Vagina (tissue), 2 donors: Measurements from ENCODE around the gene GLUL.

ENCODE experiments used
- POLR2A ChIP-seq, 2 donors: fragments of 450-650 bp; IDR thresholded peaks; one replicate each; pipeline ENCODE4 v1.6.1; 2017; ENCODE audit warnings: antibody characterized with exemption in 2 of 2, mild to moderate bottlenecking in 2 of 2, moderate library complexity in 2 of 2
- TF ChIP-seq, protein P1 (sequence below), 3 experiments: fragments of 450-650 bp in 2 of 3; fragments of 200-600 bp in 1 of 3; sonication (generic) in 1 of 3; IDR thresholded peaks; one replicate each; pipeline ENCODE4 v1.5.1; 2017 to 2019; ENCODE audit warnings: antibody characterized with exemption in 3 of 3, mild to moderate bottlenecking in 2 of 3, moderate library complexity in 2 of 3

GRCh38 chr1:182413486-182413885, 21.9 kb upstream of the GLUL start:
- no peak for TF ChIP-seq POLR2A (IDR thresholded peaks at IDR 0.05)
- TF ChIP-seq, protein P1, sequence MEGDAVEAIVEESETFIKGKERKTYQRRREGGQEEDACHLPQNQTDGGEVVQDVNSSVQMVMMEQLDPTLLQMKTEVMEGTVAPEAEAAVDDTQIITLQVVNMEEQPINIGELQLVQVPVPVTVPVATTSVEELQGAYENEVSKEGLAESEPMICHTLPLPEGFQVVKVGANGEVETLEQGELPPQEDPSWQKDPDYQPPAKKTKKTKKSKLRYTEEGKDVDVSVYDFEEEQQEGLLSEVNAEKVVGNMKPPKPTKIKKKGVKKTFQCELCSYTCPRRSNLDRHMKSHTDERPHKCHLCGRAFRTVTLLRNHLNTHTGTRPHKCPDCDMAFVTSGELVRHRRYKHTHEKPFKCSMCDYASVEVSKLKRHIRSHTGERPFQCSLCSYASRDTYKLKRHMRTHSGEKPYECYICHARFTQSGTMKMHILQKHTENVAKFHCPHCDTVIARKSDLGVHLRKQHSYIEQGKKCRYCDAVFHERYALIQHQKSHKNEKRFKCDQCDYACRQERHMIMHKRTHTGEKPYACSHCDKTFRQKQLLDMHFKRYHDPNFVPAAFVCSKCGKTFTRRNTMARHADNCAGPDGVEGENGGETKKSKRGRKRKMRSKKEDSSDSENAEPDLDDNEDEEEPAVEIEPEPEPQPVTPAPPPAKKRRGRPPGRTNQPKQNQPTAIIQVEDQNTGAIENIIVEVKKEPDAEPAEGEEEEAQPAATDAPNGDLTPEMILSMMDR (IDR thresholded peaks at IDR 0.05) = no peak
